Measurements from ENCODE around the gene ZNF3.

Gene ZNF3

DNA sequence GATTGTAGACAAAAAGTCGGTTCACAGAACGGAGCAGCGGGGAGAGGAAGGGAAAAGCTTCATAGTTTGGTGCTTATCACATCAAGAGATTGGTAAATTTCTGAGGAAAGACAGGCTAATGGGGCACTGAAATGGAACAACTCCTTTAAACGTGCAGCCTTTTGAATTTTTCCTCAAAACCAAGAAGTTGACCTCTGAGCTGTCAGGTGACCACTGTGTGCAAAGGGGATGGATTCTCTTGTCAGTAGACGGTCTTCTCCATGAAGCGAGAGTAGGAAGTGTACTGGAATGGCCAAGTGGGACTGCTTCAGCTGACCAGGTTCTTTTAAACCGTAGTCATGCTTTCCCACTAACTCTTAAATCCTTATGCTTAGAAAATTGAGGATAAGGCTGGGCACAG is 43.2 kb downstream of the ZNF3 start:
- TF ChIP-seq, protein P1, sequence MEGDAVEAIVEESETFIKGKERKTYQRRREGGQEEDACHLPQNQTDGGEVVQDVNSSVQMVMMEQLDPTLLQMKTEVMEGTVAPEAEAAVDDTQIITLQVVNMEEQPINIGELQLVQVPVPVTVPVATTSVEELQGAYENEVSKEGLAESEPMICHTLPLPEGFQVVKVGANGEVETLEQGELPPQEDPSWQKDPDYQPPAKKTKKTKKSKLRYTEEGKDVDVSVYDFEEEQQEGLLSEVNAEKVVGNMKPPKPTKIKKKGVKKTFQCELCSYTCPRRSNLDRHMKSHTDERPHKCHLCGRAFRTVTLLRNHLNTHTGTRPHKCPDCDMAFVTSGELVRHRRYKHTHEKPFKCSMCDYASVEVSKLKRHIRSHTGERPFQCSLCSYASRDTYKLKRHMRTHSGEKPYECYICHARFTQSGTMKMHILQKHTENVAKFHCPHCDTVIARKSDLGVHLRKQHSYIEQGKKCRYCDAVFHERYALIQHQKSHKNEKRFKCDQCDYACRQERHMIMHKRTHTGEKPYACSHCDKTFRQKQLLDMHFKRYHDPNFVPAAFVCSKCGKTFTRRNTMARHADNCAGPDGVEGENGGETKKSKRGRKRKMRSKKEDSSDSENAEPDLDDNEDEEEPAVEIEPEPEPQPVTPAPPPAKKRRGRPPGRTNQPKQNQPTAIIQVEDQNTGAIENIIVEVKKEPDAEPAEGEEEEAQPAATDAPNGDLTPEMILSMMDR (IDR thresholded peaks at IDR 0.05; ENCODE audit: insufficient read depth, low read depth, low read length, missing control alignments): no peak
- no peak overlapping the region for H3K4me3 ChIP-seq (ENCODE audit: low read depth, low read length)
- DNase-seq (ENCODE audit: low read depth): no peak

DNA sequence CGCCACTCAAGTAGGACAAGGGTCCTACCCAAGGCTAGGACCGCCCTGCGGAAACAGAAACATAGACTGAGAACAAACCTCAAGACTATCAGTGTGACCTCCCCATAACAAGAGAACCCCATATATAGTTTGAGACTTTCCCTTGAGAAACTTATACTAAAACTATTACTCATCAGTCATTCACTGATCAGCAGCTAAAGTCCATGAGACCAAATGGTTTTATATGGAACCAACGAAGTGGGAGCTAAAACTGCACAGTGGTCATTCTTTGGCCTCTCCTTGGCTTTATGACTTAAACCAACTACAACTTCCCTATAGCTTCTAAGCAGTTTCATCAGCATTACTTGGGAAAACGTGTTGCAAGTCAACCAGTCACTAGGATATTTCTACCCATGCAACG is 45.6 kb downstream of the ZNF3 start:
- DNase-seq (ENCODE audit: low read depth): no peak
- H3K4me3 ChIP-seq (ENCODE audit: low read depth, low read length): no peak overlapping the region
- TF ChIP-seq, protein P1 (IDR thresholded peaks at IDR 0.05; ENCODE audit: insufficient read depth, low read depth, low read length, missing control alignments): no peak

DNA sequence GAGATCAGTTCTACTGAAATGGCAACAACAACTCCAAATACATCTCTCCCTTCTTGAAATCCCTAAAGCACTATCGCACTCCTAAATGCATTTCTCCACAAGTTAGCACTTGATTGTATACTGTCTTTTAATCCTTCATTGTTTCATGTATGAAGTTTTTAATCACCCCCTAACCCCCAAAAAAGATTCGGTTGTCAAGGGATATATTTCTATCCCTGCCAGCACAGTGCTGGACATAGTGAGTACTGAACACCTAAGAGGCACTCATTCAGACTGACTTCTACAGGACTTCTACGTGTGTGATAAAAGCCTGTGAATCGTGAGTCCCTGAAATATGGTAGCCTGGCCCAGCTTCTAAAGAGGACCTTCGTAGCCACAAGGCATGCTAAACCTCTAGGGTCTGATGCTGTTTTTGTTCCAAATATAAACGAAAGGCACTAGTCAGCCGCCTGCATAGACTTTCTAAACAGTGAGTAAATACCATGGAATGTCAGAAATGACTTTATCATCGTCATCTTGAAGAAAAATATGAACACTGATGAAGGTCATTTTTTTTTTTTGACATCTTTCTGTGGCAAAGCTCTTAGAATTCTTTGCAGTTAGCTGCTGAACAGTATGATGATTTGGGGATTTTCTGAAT is 46.5 kb downstream of the ZNF3 start:
- no peak for DNase-seq (ENCODE audit: low read depth)
- H3K4me3 ChIP-seq (ENCODE audit: low read depth, low read length): no peak overlapping the region
- TF ChIP-seq, protein P1 (IDR thresholded peaks at IDR 0.05; ENCODE audit: insufficient read depth, low read depth, low read length, missing control alignments): no peak

DNA sequence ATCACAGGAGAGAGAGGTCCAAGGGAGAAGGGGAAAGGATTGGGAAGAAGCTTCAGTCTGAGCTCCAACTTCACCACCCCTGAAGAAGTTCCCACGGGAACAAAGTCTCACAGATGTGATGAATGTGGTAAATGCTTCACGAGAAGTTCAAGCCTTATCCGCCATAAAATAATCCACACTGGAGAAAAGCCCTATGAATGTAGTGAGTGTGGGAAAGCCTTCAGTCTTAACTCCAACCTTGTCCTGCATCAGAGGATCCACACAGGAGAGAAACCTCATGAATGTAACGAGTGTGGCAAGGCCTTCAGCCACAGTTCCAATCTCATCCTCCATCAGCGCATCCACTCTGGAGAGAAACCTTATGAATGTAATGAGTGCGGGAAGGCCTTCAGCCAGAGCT is 48.0 kb downstream of the ZNF3 start:
- no peak overlapping the region for H3K4me3 ChIP-seq (ENCODE audit: low read depth, low read length)
- TF ChIP-seq, protein P1 (IDR thresholded peaks at IDR 0.05; ENCODE audit: insufficient read depth, low read depth, low read length, missing control alignments): no peak
- no peak for DNase-seq (ENCODE audit: low read depth)

DNA sequence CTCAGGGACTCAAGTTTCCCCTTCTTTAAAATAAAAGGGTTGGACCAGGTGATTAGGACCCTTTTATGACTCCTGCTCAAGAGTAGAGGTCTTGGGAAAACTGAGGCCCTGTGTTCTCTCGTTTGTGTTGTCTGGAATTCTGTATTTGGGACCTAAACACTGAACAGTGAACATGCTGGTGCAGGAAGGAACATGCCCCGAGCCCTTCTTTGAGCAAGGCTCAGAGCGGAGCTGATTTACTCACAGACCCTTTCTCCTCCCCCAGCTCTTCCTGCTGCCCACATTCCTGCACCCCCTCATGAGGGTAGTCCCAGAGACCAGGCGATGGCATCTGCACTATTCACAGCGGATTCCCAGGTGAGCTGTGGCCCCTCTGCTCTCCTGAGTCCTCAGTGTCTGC is 51.9 kb downstream of the ZNF3 start:
- H3K4me3 ChIP-seq (ENCODE audit: low read depth, low read length): no peak overlapping the region
- TF ChIP-seq, protein P1 (IDR thresholded peaks at IDR 0.05; ENCODE audit: insufficient read depth, low read depth, low read length, missing control alignments): no peak
- DNase-seq (ENCODE audit: low read depth): no peak

DNA sequence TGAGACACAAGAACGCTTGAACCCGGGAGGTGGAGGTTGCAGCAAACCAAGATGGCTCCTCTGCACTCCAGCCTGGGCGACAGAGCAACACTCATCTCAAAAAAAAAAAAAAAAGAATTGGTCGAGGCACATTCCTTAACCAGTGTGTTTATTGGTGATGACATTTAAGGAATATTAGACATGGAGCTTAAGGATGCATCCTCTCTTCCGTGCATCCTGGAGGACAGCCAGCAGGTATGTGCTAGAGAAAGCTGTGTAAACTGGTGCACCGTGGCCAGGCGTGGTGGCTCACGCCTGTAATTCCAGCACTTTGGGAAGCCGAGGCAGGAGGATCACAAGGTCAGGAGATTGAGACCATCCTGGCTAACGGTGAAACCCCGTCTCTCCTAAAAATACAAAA is 54.3 kb downstream of the ZNF3 start:
- no peak overlapping the region for H3K4me3 ChIP-seq (ENCODE audit: low read depth, low read length)

More for the DNA sequence above, 54.3 kb downstream of the ZNF3 start:
- TF ChIP-seq, protein P1 (IDR thresholded peaks at IDR 0.05; ENCODE audit: insufficient read depth, low read depth, low read length, missing control alignments): no peak
- no peak for DNase-seq (ENCODE audit: low read depth)
